HG03469 (cell line): ENCODE measurements around the gene MESP1.

Source experiments
- ATAC-seq: cut with Tn5 transposase; IDR thresholded peaks from one replicate; pipeline ENCODE4 v1.9.1; 2021; ENCODE audit warnings: mild to moderate bottlenecking, moderate library complexity, moderate number of reproducible peaks; ENCODE audit not compliant: unreplicated experiment

Gene MESP1

GRCh38 chr15:89732451-89733172, 18.4 kb downstream of the MESP1 start:
- no peak for ATAC-seq

- ATAC-seq: no peak
These were observed 19.8 kb downstream of the MESP1 start for GRCh38 chr15:89731275-89731674.

GRCh38 chr15:89728254-89728653, 22.8 kb downstream of the MESP1 start:
- ATAC-seq: no peak

- ATAC-seq: no peak
These were observed 26.0 kb downstream of the MESP1 start for GRCh38 chr15:89725064-89725463.

- ATAC-seq: no peak
These were observed 26.4 kb downstream of the MESP1 start for GRCh38 chr15:89724621-89725020.

GRCh38 chr15:89723031-89723430, 28.0 kb downstream of the MESP1 start:
- no peak for ATAC-seq

GRCh38 chr15:89714775-89715174, 36.3 kb downstream of the MESP1 start:
- no peak for ATAC-seq

GRCh38 chr15:89707577-89707976, 43.5 kb downstream of the MESP1 start:
- ATAC-seq: no peak

- no peak for ATAC-seq
These were observed 46.6 kb downstream of the MESP1 start for GRCh38 chr15:89704411-89704810.
